WTC11 (cell line): Measurements from ENCODE around the gene DNMT3A.

ENCODE experiments used
- ATF1 ChIP-seq: sonication (generic); formaldehyde crosslinking; IDR thresholded peaks from 2 replicates; pipeline ENCODE4 v1.8.1; 2023; ENCODE audit warnings: mild to moderate bottlenecking, moderate library complexity, missing genetic modification reagents
- KAT7 ChIP-seq: sonication (generic); formaldehyde crosslinking; IDR thresholded peaks from 2 replicates; pipeline ENCODE4 v1.8.1; 2023; ENCODE audit warnings: missing genetic modification reagents, mild to moderate bottlenecking, borderline replicate concordance
- ZNF121 ChIP-seq: sonication (generic); formaldehyde crosslinking; IDR thresholded peaks from 2 replicates; pipeline ENCODE4 v1.8.0; 2023; ENCODE audit warnings: missing genetic modification reagents
- ZNF138 ChIP-seq: sonication (generic); formaldehyde crosslinking; conservative IDR thresholded peaks from 2 replicates; pipeline ENCODE4 v1.8.1; 2022; ENCODE audit warnings: mild to moderate bottlenecking, moderate library complexity, missing genetic modification reagents
- ZNF232 ChIP-seq: sonication (generic); formaldehyde crosslinking; IDR thresholded peaks from 2 replicates; pipeline ENCODE4 v1.8.0; 2022; ENCODE audit warnings: mild to moderate bottlenecking, missing genetic modification reagents
- TF ChIP-seq, protein P1 (sequence below): fragments of 200-600 bp; IDR thresholded peaks from 2 replicates; pipeline ENCODE4 v1.8.0; 2022; ENCODE audit warnings: antibody characterized with exemption
- TF ChIP-seq, protein P2 (sequence below): sonication (generic); formaldehyde crosslinking; IDR thresholded peaks from 2 replicates; pipeline ENCODE4 v1.8.1; 2022; ENCODE audit warnings: low read depth, mild to moderate bottlenecking, moderate library complexity, missing genetic modification reagents, borderline replicate concordance
- TF ChIP-seq, protein P3 (sequence below): fragments of 250-450 bp; sonication (Bioruptor Pico); IDR thresholded peaks from 2 replicates; pipeline ENCODE4 v1.8.0; 2021; ENCODE audit warnings: mild to moderate bottlenecking

DNA sequence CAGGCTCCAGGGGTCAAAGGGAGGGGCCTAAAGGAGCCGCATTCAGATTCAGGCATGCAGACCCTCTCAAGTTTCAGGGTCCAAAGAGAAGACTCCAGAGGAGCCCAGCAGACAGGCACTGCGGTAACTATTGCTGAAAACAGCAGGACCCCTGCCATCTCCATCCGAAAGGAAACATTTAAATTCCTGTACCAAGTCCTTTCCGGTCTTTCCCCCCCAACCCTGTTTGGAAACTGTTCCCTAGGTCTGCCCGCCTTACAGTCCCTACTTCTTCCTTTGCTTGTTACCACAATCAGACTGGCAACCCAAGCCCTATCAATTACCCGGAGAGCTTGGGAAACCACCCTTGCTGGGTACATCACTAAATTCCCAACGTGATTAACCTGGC lies 82.0 kb downstream of the DNMT3A start:
- TF ChIP-seq ZNF232 (no peak), ZNF121 (no peak), ATF1 (no peak), ZNF138 (CRISPR knock-in tag) (no peak), KAT7 (CRISPR knock-in tag) (no peak)
- TF ChIP-seq, protein P1, sequence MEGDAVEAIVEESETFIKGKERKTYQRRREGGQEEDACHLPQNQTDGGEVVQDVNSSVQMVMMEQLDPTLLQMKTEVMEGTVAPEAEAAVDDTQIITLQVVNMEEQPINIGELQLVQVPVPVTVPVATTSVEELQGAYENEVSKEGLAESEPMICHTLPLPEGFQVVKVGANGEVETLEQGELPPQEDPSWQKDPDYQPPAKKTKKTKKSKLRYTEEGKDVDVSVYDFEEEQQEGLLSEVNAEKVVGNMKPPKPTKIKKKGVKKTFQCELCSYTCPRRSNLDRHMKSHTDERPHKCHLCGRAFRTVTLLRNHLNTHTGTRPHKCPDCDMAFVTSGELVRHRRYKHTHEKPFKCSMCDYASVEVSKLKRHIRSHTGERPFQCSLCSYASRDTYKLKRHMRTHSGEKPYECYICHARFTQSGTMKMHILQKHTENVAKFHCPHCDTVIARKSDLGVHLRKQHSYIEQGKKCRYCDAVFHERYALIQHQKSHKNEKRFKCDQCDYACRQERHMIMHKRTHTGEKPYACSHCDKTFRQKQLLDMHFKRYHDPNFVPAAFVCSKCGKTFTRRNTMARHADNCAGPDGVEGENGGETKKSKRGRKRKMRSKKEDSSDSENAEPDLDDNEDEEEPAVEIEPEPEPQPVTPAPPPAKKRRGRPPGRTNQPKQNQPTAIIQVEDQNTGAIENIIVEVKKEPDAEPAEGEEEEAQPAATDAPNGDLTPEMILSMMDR: no peak
- TF ChIP-seq, protein P2, sequence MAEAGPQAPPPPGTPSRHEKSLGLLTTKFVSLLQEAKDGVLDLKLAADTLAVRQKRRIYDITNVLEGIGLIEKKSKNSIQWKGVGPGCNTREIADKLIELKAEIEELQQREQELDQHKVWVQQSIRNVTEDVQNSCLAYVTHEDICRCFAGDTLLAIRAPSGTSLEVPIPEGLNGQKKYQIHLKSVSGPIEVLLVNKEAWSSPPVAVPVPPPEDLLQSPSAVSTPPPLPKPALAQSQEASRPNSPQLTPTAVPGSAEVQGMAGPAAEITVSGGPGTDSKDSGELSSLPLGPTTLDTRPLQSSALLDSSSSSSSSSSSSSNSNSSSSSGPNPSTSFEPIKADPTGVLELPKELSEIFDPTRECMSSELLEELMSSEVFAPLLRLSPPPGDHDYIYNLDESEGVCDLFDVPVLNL (CRISPR knock-in tag): no peak
- TF ChIP-seq, protein P3, sequence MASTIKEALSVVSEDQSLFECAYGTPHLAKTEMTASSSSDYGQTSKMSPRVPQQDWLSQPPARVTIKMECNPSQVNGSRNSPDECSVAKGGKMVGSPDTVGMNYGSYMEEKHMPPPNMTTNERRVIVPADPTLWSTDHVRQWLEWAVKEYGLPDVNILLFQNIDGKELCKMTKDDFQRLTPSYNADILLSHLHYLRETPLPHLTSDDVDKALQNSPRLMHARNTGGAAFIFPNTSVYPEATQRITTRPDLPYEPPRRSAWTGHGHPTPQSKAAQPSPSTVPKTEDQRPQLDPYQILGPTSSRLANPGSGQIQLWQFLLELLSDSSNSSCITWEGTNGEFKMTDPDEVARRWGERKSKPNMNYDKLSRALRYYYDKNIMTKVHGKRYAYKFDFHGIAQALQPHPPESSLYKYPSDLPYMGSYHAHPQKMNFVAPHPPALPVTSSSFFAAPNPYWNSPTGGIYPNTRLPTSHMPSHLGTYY: no peak
